Smooth muscle cell (in vitro differentiated cells): ENCODE data around the gene URI1. TPM values are rescaled to one million over a fixed set of nuclear protein-coding genes. Genes with fewer than 3 reads are reported as not detected.
"Not testable (repeated sequence)": the region's sequence is repeated elsewhere in the genome, so short reads cannot be mapped to it uniquely, and the experiment has no call there.

Experiments
- DNase-seq: peaks from one replicate; lab custom pipeline; 2025; ENCODE audit not compliant: unreplicated experiment; lab: John Stamatoyannopoulos, UW
- H2AFZ ChIP-seq: fragments of 200-600 bp; sonication (generic); 2 replicates; pipeline ENCODE4 v1.6.0; 2016; ENCODE audit warnings: antibody characterized with exemption, low read depth, mild to moderate bottlenecking
- H3F3A ChIP-seq: fragments of 200-600 bp; sonication (generic); 2 replicates; pipeline ENCODE4 v1.6.0; 2017; ENCODE audit warnings: antibody characterized with exemption, low read depth
- H3K27ac ChIP-seq: fragments of 200-600 bp; sonication (generic); 2 replicates; pipeline ENCODE4 v1.5.1; 2016; ENCODE audit warnings: low read depth, mild to moderate bottlenecking
- H3K27me3 ChIP-seq: fragments of 200-600 bp; sonication (generic); 2 replicates; pipeline ENCODE4 v1.6.1; 2016; ENCODE audit warnings: low read depth, mild to moderate bottlenecking
- H3K36me3 ChIP-seq: fragments of 200-600 bp; sonication (generic); 2 replicates; pipeline ENCODE4 v1.5.1; 2016; ENCODE audit warnings: low read depth
- H3K4me1 ChIP-seq: fragments of 200-600 bp; sonication (generic); 2 replicates; pipeline ENCODE4 v1.5.1; 2016; ENCODE audit warnings: low read depth
- H3K4me2 ChIP-seq: fragments of 200-600 bp; sonication (generic); 2 replicates; pipeline ENCODE4 v1.6.0; 2016; ENCODE audit warnings: mild to moderate bottlenecking
- H3K4me3 ChIP-seq: fragments of 200-600 bp; sonication (generic); 2 replicates; pipeline ENCODE4 v1.5.1; 2016; ENCODE audit warnings: mild to moderate bottlenecking
- H3K79me2 ChIP-seq: fragments of 200-600 bp; sonication (generic); 2 replicates; pipeline ENCODE4 v1.6.0; 2016; ENCODE audit warnings: low read depth, mild to moderate bottlenecking
- H3K9ac ChIP-seq: fragments of 200-600 bp; sonication (generic); 2 replicates; pipeline ENCODE4 v1.6.0; 2016; ENCODE audit warnings: low read depth
- H3K9me3 ChIP-seq: fragments of 200-600 bp; sonication (generic); replicated peaks from 2 replicates; pipeline ENCODE4 v1.5.1; 2016; ENCODE audit warnings: low read depth
- H4K20me1 ChIP-seq: fragments of 200-600 bp; sonication (generic); 2 replicates; pipeline ENCODE4 v1.6.0; 2016; ENCODE audit warnings: low read depth
- WGBS: methylation state at CpG from one replicate; pipeline ENCODE4 v1.1.7; 2016; ENCODE audit warnings: low lambda C conversion rate; 5-methylcytosine and 5-hydroxymethylcytosine counted together
- polyA plus RNA-seq: library from polyadenylated mRNA; unstranded; fragments of >200 nt; fragmentation: Nextera tagmentation; extraction: Ambion mirVana; gene quantifications from 2 replicates; pipeline ENCODE4 v1.2.1, GENCODE V29; 2016
- total RNA-seq: library from RNA; depleted of rRNA; stranded (reverse); fragments of >200 nt; gene quantifications from 2 replicates; pipeline ENCODE4 v1.2.3, GENCODE V29; 2014
- TF ChIP-seq, protein P1 (sequence below): fragments of 200-600 bp; sonication (generic); IDR thresholded peaks from 2 replicates; pipeline ENCODE4 v1.5.1; 2017; ENCODE audit warnings: borderline replicate concordance, mild to moderate bottlenecking, antibody characterized with exemption; ENCODE audit not compliant: insufficient read depth, poor library complexity, severe bottlenecking

The URI1 gene
- total and polyA plus RNA-seq, 2 experiments from 2014 or later, result 39.3 to 47.6 TPM

- Histone ChIP-seq H3F3A (no peaks in the 10 kb centered on the region), H3K9ac (no peak overlapping the region), H3K27ac (no peak overlapping the region), H3K4me1 (no peaks in the 10 kb centered on the region), H3K27me3 (no peaks in the 10 kb centered on the region), H3K9me3 (no peaks in the 10 kb centered on the region), H2AFZ (no peak overlapping the region), H3K4me2 (no peak overlapping the region), H3K4me3 (no peak overlapping the region), H3K79me2 (no peaks in the 10 kb centered on the region), H3K36me3 (no peaks in the 10 kb centered on the region), H4K20me1 (no peaks in the 10 kb centered on the region)
- TF ChIP-seq, protein P1, sequence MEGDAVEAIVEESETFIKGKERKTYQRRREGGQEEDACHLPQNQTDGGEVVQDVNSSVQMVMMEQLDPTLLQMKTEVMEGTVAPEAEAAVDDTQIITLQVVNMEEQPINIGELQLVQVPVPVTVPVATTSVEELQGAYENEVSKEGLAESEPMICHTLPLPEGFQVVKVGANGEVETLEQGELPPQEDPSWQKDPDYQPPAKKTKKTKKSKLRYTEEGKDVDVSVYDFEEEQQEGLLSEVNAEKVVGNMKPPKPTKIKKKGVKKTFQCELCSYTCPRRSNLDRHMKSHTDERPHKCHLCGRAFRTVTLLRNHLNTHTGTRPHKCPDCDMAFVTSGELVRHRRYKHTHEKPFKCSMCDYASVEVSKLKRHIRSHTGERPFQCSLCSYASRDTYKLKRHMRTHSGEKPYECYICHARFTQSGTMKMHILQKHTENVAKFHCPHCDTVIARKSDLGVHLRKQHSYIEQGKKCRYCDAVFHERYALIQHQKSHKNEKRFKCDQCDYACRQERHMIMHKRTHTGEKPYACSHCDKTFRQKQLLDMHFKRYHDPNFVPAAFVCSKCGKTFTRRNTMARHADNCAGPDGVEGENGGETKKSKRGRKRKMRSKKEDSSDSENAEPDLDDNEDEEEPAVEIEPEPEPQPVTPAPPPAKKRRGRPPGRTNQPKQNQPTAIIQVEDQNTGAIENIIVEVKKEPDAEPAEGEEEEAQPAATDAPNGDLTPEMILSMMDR, result no peak
- no peak for DNase-seq
- 97% methylated on average over 5 of the region's 5 CpGs for WGBS
Observed at GRCh38 chr19:30037835-30038234, 95.8 kb downstream of the URI1 start.

DNA sequence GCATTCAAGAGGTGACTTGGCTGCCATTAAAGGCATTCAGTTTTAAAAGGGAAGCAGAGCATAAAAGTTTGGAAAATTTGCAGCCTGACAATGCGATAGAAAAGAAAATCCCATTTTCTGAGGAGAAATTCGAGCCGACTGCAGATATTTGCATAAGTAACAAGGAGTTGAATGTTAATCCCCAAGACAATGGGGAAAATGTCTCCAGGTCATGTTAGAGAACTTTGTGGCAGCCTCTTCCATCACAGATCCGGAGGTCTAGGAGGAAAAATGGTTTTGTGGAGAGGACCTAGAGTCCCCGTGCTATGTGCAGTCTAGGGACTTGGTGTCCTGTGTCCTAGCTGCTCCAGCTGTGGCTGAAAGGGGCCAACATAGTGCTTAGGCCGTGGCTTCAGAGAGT lies 99.9 kb downstream of the URI1 start:
- H2AFZ ChIP-seq, H3K9ac ChIP-seq, DNase-seq, H3K27me3 ChIP-seq, H3K36me3 ChIP-seq, H3K4me3 ChIP-seq, H4K20me1 ChIP-seq, H3K27ac ChIP-seq, H3F3A ChIP-seq, H3K4me1 ChIP-seq, H3K9me3 ChIP-seq, H3K79me2 ChIP-seq, H3K4me2 ChIP-seq: not testable (repeated sequence)
- 97% methylated on average over 6 of the region's 6 CpGs for WGBS

GRCh38 chr19:30043008-30043407 lies 101.0 kb downstream of the URI1 start:
- not testable (repeated sequence) for H2AFZ ChIP-seq, H3K27ac ChIP-seq, H3F3A ChIP-seq, H3K4me1 ChIP-seq, H3K36me3 ChIP-seq, H3K4me2 ChIP-seq, H4K20me1 ChIP-seq, H3K79me2 ChIP-seq, H3K27me3 ChIP-seq, H3K9me3 ChIP-seq, DNase-seq, H3K4me3 ChIP-seq, H3K9ac ChIP-seq

GRCh38 chr19:30044273-30045248 lies 102.5 kb downstream of the URI1 start:
- no peak overlapping the region for H3K27ac ChIP-seq
- no peaks in the 10 kb centered on the region for H3K36me3 ChIP-seq
- H3K4me1 ChIP-seq, result no peaks in the 10 kb centered on the region
- TF ChIP-seq, protein P1, result no peak
- no peak for DNase-seq
- no peaks in the 10 kb centered on the region for H3K27me3 ChIP-seq
- H3K9me3 ChIP-seq, result no peaks in the 10 kb centered on the region
- H3K4me2 ChIP-seq, result no peak overlapping the region
- 96% methylated on average over 13 of the region's 13 CpGs for WGBS
- no peaks in the 10 kb centered on the region for H3K79me2 ChIP-seq
- no peaks in the 10 kb centered on the region for H4K20me1 ChIP-seq
- H2AFZ ChIP-seq, result no peak overlapping the region
- H3K9ac ChIP-seq, result no peak overlapping the region
- no peaks in the 10 kb centered on the region for H3F3A ChIP-seq
- no peak overlapping the region for H3K4me3 ChIP-seq
